HepG2 (cell line): Measurements from ENCODE around the gene PPP2R5B.

ENCODE experiments used
- ADNP ChIP-seq: sonication (generic); formaldehyde crosslinking; IDR thresholded peaks from 2 replicates; pipeline ENCODE4 v1.4.0; 2020; ENCODE audit warnings: missing genetic modification reagents
- CREM ChIP-seq, 2 experiments: sonication (generic) in 1 of 2; formaldehyde crosslinking in 1 of 2; IDR thresholded peaks; 2 replicates each; pipeline versions ENCODE4 v1.4.0 to v1.6.1; 2016 to 2020; ENCODE audit warnings: antibody characterized with exemption in 1 of 2, mild to moderate bottlenecking in 1 of 2, missing genetic modification reagents in 1 of 2
- ELF1 ChIP-seq: sonication (generic); formaldehyde crosslinking; IDR thresholded peaks from 2 replicates; pipeline ENCODE4 v1.4.0; 2020; ENCODE audit warnings: missing genetic modification reagents
- GABPB1 ChIP-seq: IDR thresholded peaks from 2 replicates; pipeline ENCODE4 v1.6.1; 2016; ENCODE audit warnings: mild to moderate bottlenecking, missing genetic modification reagents, moderate library complexity, missing compliant biosample characterization
- RXRA ChIP-seq: sonication (generic); formaldehyde crosslinking; IDR thresholded peaks from 2 replicates; pipeline ENCODE4 v1.5.1; 2020; ENCODE audit warnings: missing genetic modification reagents
- SMC3 ChIP-seq: IDR thresholded peaks from 2 replicates; pipeline ENCODE4 v1.6.1; 2011; ENCODE audit warnings: low read length, improper control_type of control experiment
- ZNF674 ChIP-seq: sonication (generic); formaldehyde crosslinking; IDR thresholded peaks from 2 replicates; pipeline ENCODE4 v1.5.0; 2020; ENCODE audit warnings: low read depth, mild to moderate bottlenecking, missing genetic modification reagents
- ZNF839 ChIP-seq: sonication (generic); formaldehyde crosslinking; IDR thresholded peaks from 2 replicates; pipeline ENCODE4 v1.4.0; 2020; ENCODE audit warnings: missing genetic modification reagents, mild to moderate bottlenecking, borderline replicate concordance
- TF ChIP-seq, protein P1 (sequence below), 2 experiments: fragments of 450-650 bp in 1 of 2; sonication (generic) in 1 of 2; formaldehyde crosslinking in 1 of 2; IDR thresholded peaks; 2 replicates each; pipeline versions ENCODE4 v1.6.1 to v1.8.0; 2016 to 2022; ENCODE audit warnings: antibody characterized with exemption in 1 of 2, mild to moderate bottlenecking in 1 of 2, missing genetic modification reagents in 1 of 2
- TF ChIP-seq, protein P2 (sequence below): sonication (generic); formaldehyde crosslinking; IDR thresholded peaks from 2 replicates; pipeline ENCODE4 v1.5.0; 2020; ENCODE audit warnings: missing genetic modification reagents
- TF ChIP-seq, protein P3 (sequence below): sonication (generic); formaldehyde crosslinking; IDR thresholded peaks from 2 replicates; pipeline ENCODE4 v1.4.0; 2020; ENCODE audit warnings: mild to moderate bottlenecking, missing genetic modification reagents
- TF ChIP-seq, protein P4 (sequence below): sonication (generic); formaldehyde crosslinking; IDR thresholded peaks from 2 replicates; pipeline ENCODE4 v1.4.0; 2020; ENCODE audit warnings: low read depth, mild to moderate bottlenecking, missing genetic modification reagents
- TF ChIP-seq, protein P5 (sequence below), 2 experiments: sonication (generic) in 1 of 2; formaldehyde crosslinking in 1 of 2; IDR thresholded peaks; 2 replicates each; pipeline versions ENCODE4 v1.4.0 to v1.6.1; 2018 to 2020; ENCODE audit warnings: missing genetic modification reagents in 2 of 2, borderline replicate concordance in 1 of 2, low read depth in 1 of 2, mild to moderate bottlenecking in 1 of 2, missing biosample characterization in 1 of 2

DNA sequence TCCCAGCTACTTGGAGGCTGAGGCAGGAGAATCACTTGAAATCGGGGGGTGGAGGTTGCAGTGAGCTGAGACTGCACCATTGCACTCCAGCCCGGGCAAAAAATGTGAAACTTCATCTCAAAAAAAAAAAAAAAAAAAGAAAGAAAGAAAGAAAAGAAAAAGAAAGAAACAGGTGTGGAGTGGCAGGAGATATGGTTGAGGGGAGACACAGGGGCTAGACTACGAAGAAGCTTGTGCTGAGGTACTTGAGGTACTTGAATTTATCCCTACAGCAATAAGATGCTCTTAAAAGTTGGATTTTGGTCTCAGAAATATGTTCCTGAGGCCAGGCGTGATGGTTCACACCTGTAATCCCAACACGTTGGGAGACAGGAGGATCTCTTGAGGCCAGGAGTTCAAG lies 49.6 kb downstream of the PPP2R5B start:
- TF ChIP-seq ADNP (CRISPR knock-in tag), result no peak
- no peak for TF ChIP-seq SMC3
- TF ChIP-seq ELF1 (CRISPR knock-in tag), result no peak
- TF ChIP-seq CREM (IDR thresholded peaks at IDR 0.05), result no peak
- TF ChIP-seq CREM (CRISPR knock-in tag; IDR thresholded peaks at IDR 0.05), result no peak
- TF ChIP-seq, protein P1, sequence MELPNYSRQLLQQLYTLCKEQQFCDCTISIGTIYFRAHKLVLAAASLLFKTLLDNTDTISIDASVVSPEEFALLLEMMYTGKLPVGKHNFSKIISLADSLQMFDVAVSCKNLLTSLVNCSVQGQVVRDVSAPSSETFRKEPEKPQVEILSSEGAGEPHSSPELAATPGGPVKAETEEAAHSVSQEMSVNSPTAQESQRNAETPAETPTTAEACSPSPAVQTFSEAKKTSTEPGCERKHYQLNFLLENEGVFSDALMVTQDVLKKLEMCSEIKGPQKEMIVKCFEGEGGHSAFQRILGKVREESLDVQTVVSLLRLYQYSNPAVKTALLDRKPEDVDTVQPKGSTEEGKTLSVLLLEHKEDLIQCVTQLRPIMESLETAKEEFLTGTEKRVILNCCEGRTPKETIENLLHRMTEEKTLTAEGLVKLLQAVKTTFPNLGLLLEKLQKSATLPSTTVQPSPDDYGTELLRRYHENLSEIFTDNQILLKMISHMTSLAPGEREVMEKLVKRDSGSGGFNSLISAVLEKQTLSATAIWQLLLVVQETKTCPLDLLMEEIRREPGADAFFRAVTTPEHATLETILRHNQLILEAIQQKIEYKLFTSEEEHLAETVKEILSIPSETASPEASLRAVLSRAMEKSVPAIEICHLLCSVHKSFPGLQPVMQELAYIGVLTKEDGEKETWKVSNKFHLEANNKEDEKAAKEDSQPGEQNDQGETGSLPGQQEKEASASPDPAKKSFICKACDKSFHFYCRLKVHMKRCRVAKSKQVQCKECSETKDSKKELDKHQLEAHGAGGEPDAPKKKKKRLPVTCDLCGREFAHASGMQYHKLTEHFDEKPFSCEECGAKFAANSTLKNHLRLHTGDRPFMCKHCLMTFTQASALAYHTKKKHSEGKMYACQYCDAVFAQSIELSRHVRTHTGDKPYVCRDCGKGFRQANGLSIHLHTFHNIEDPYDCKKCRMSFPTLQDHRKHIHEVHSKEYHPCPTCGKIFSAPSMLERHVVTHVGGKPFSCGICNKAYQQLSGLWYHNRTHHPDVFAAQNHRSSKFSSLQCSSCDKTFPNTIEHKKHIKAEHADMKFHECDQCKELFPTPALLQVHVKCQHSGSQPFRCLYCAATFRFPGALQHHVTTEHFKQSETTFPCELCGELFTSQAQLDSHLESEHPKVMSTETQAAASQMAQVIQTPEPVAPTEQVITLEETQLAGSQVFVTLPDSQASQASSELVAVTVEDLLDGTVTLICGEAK (IDR thresholded peaks at IDR 0.05), result no peak
- TF ChIP-seq, protein P1 (CRISPR knock-in tag; IDR thresholded peaks at IDR 0.05), result no peak
- no peak for TF ChIP-seq GABPB1 (CRISPR knock-in tag)
- no peak for TF ChIP-seq ZNF839
- TF ChIP-seq, protein P2, sequence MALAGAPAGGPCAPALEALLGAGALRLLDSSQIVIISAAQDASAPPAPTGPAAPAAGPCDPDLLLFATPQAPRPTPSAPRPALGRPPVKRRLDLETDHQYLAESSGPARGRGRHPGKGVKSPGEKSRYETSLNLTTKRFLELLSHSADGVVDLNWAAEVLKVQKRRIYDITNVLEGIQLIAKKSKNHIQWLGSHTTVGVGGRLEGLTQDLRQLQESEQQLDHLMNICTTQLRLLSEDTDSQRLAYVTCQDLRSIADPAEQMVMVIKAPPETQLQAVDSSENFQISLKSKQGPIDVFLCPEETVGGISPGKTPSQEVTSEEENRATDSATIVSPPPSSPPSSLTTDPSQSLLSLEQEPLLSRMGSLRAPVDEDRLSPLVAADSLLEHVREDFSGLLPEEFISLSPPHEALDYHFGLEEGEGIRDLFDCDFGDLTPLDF (CRISPR knock-in tag), result no peak
- TF ChIP-seq, protein P3, sequence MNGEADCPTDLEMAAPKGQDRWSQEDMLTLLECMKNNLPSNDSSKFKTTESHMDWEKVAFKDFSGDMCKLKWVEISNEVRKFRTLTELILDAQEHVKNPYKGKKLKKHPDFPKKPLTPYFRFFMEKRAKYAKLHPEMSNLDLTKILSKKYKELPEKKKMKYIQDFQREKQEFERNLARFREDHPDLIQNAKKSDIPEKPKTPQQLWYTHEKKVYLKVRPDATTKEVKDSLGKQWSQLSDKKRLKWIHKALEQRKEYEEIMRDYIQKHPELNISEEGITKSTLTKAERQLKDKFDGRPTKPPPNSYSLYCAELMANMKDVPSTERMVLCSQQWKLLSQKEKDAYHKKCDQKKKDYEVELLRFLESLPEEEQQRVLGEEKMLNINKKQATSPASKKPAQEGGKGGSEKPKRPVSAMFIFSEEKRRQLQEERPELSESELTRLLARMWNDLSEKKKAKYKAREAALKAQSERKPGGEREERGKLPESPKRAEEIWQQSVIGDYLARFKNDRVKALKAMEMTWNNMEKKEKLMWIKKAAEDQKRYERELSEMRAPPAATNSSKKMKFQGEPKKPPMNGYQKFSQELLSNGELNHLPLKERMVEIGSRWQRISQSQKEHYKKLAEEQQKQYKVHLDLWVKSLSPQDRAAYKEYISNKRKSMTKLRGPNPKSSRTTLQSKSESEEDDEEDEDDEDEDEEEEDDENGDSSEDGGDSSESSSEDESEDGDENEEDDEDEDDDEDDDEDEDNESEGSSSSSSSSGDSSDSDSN (CRISPR knock-in tag), result no peak
- TF ChIP-seq RXRA, result no peak
- TF ChIP-seq ZNF674 (CRISPR knock-in tag), result no peak
- TF ChIP-seq, protein P4, sequence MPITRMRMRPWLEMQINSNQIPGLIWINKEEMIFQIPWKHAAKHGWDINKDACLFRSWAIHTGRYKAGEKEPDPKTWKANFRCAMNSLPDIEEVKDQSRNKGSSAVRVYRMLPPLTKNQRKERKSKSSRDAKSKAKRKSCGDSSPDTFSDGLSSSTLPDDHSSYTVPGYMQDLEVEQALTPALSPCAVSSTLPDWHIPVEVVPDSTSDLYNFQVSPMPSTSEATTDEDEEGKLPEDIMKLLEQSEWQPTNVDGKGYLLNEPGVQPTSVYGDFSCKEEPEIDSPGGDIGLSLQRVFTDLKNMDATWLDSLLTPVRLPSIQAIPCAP, result no peak
- TF ChIP-seq, protein P5, sequence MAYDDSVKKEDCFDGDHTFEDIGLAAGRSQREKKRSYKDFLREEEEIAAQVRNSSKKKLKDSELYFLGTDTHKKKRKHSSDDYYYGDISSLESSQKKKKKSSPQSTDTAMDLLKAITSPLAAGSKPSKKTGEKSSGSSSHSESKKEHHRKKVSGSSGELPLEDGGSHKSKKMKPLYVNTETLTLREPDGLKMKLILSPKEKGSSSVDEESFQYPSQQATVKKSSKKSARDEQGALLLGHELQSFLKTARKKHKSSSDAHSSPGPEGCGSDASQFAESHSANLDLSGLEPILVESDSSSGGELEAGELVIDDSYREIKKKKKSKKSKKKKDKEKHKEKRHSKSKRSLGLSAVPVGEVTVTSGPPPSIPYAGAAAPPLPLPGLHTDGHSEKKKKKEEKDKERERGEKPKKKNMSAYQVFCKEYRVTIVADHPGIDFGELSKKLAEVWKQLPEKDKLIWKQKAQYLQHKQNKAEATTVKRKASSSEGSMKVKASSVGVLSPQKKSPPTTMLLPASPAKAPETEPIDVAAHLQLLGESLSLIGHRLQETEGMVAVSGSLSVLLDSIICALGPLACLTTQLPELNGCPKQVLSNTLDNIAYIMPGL (CRISPR knock-in tag; IDR thresholded peaks at IDR 0.05; ENCODE audit: borderline replicate concordance in 1 of 2, low read depth in 1 of 2), result no peak
